ENCODE results near the gene WDR70. TPM values are rescaled to one million over a fixed set of nuclear protein-coding genes. Genes with fewer than 3 reads are reported as not detected.

WDR70 gene
- total RNA-seq, 2 experiments from 2014 or later: 24.5 to 34.6 TPM

GRCh38 chr5:37703841-37704241 lies 324.7 kb downstream of the WDR70 start:
- Mint-ChIP-seq H3K27me3 (no peaks in the 10 kb centered on the region), H3K9me3 (no peaks in the 10 kb centered on the region), H3K4me1 (ENCODE audit: low read depth) (no peaks in the 10 kb centered on the region), H3K4me3 (no peak overlapping the region), H3K27ac (no peak overlapping the region), H3K36me3 (ENCODE audit: low read depth) (peaks cover 59% of the 10 kb centered on the region)
- ChIA-PET CTCF (no interaction called here), POLR2A (no interaction called here)
- Histone ChIP-seq H3K36me3 (ENCODE audit: insufficient read depth, low read length) (peaks cover 9% of the 10 kb centered on the region), H3K4me3 (ENCODE audit: low read length) (no peak overlapping the region), H3K4me1 (ENCODE audit: insufficient read depth, low read length) (no peaks in the 10 kb centered on the region), H3K9me3 (ENCODE audit: control insufficient read depth in 1 of 2, insufficient read depth in 1 of 2, low read length in 2 of 2) (no peaks in the 10 kb centered on the region), H3K27me3 (ENCODE audit: control insufficient read depth in 1 of 2, insufficient read depth in 2 of 2, low read length in 2 of 2) (no peaks in the 10 kb centered on the region), H3K27ac (ENCODE audit: low read depth in 1 of 2, low read length in 2 of 2) (no peak overlapping the region)
- ATAC-seq (ENCODE audit: poor library complexity): no peak
- TF ChIP-seq CTCF (IDR thresholded peaks at IDR 0.05): no peak
- intact Hi-C loops (cut with DNase I, micrococcal nuclease): no loop called here
- no peak for DNase-seq

- H3K4me3 ChIP-seq (ENCODE audit: low read length): no peak overlapping the region
- ChIA-PET CTCF (no interaction called here), POLR2A (no interaction called here)
- DNase-seq (no peak), ATAC-seq (ENCODE audit: poor library complexity) (no peak)
- H3K36me3 ChIP-seq (ENCODE audit: insufficient read depth, low read length): peaks cover 6% of the 10 kb centered on the region
- no peak overlapping the region for H3K27ac ChIP-seq (ENCODE audit: low read depth in 1 of 2, low read length in 2 of 2)
- H3K4me1 Mint-ChIP-seq (ENCODE audit: low read depth): no peaks in the 10 kb centered on the region
- H3K9me3 ChIP-seq (ENCODE audit: control insufficient read depth in 1 of 2, insufficient read depth in 1 of 2, low read length in 2 of 2): no peaks in the 10 kb centered on the region
- no peak overlapping the region for H3K4me3 Mint-ChIP-seq
- no peaks in the 10 kb centered on the region for H3K27me3 Mint-ChIP-seq
- no peak for TF ChIP-seq CTCF (IDR thresholded peaks at IDR 0.05)
- intact Hi-C loops (cut with DNase I, micrococcal nuclease): no loop called here
- no peaks in the 10 kb centered on the region for H3K4me1 ChIP-seq (ENCODE audit: insufficient read depth, low read length)
- peaks cover 54% of the 10 kb centered on the region for H3K36me3 Mint-ChIP-seq (ENCODE audit: low read depth)
- no peak overlapping the region for H3K27ac Mint-ChIP-seq
- H3K9me3 Mint-ChIP-seq: no peaks in the 10 kb centered on the region
- no peaks in the 10 kb centered on the region for H3K27me3 ChIP-seq (ENCODE audit: control insufficient read depth in 1 of 2, insufficient read depth in 2 of 2, low read length in 2 of 2)
Observed at GRCh38 chr5:37704406-37704805, 325.3 kb downstream of the WDR70 start.

GRCh38 chr5:37709020-37709419 lies 329.9 kb downstream of the WDR70 start:
- H3K27me3 Mint-ChIP-seq: no peaks in the 10 kb centered on the region
- Histone ChIP-seq H3K4me3 (ENCODE audit: low read length) (no peak overlapping the region), H3K4me1 (ENCODE audit: insufficient read depth, low read length) (no peaks in the 10 kb centered on the region), H3K27me3 (ENCODE audit: control insufficient read depth in 1 of 2, insufficient read depth in 2 of 2, low read length in 2 of 2) (no peaks in the 10 kb centered on the region), H3K36me3 (ENCODE audit: insufficient read depth, low read length) (no peaks in the 10 kb centered on the region), H3K27ac (ENCODE audit: low read depth in 1 of 2, low read length in 2 of 2) (no peak overlapping the region), H3K9me3 (ENCODE audit: control insufficient read depth in 1 of 2, insufficient read depth in 1 of 2, low read length in 2 of 2) (no peaks in the 10 kb centered on the region)
- TF ChIP-seq CTCF (IDR thresholded peaks at IDR 0.05): no peak
- ChIA-PET POLR2A (no interaction called here), CTCF (no interaction called here)
- ATAC-seq (ENCODE audit: poor library complexity) (no peak), DNase-seq (no peak)
- H3K9me3 Mint-ChIP-seq: no peaks in the 10 kb centered on the region
- no peak overlapping the region for H3K4me3 Mint-ChIP-seq
- no peak overlapping the region for H3K27ac Mint-ChIP-seq
- H3K4me1 Mint-ChIP-seq (ENCODE audit: low read depth): no peaks in the 10 kb centered on the region
- intact Hi-C loops (cut with DNase I, micrococcal nuclease): no loop called here
- H3K36me3 Mint-ChIP-seq (ENCODE audit: low read depth): peaks cover 40% of the 10 kb centered on the region
